ENCODE data around the gene RNF223.
"Not testable (repeated sequence)": the region's sequence is repeated elsewhere in the genome, so short reads cannot be mapped to it uniquely, and the experiment has no call there.

The RNF223 gene

GRCh38 chr1:1085171-1085841, 11.2 kb upstream of the RNF223 start:
- H3K4me1 Mint-ChIP-seq, result peaks cover 7% of the 10 kb centered on the region
- DNase-seq, result peak in 1 of 2 donors; percentile 11
- H3K27me3 Mint-ChIP-seq, result no peaks in the 10 kb centered on the region
- no peak for ATAC-seq
- H3K9me3 Mint-ChIP-seq, result no peaks in the 10 kb centered on the region
- peak overlapping the region in 1 of 2 donors; percentile 48 for H3K27ac Mint-ChIP-seq
- no peak overlapping the region for H3K4me3 Mint-ChIP-seq

GRCh38 chr1:1084372-1085170, 10.5 kb upstream of the RNF223 start:
- Mint-ChIP-seq H3K4me3 (no peak overlapping the region), H3K27ac (peak overlapping the region in 1 of 2 donors; percentile 59), H3K27me3 (no peaks in the 10 kb centered on the region), H3K4me1 (peaks cover 14% of the 10 kb centered on the region), H3K9me3 (no peaks in the 10 kb centered on the region)
- ATAC-seq (no peak), DNase-seq (peak in 1 of 2 donors; percentile 13)

GRCh38 chr1:1083416-1084371, 9.6 kb upstream of the RNF223 start:
- ATAC-seq (no peak), DNase-seq (peak in 1 of 2 donors; percentile 15)
- Mint-ChIP-seq H3K27ac (peak overlapping the region in 1 of 2 donors; percentile 98), H3K4me1 (peaks cover 18% of the 10 kb centered on the region), H3K27me3 (no peaks in the 10 kb centered on the region), H3K9me3 (no peaks in the 10 kb centered on the region), H3K4me3 (no peak overlapping the region)

- DNase-seq (peak in 1 of 2 donors; percentile 15), ATAC-seq (no peak)
- no peaks in the 10 kb centered on the region for H3K9me3 Mint-ChIP-seq
- H3K4me1 Mint-ChIP-seq, result peaks cover 13% of the 10 kb centered on the region
- H3K4me3 Mint-ChIP-seq, result no peak overlapping the region
- H3K27me3 Mint-ChIP-seq, result no peaks in the 10 kb centered on the region
- peak overlapping the region in 1 of 2 donors; percentile 16 for H3K27ac Mint-ChIP-seq
These were observed 8.8 kb upstream of the RNF223 start for GRCh38 chr1:1082776-1083415.

- Mint-ChIP-seq H3K4me3 (no peak overlapping the region), H3K9me3 (no peaks in the 10 kb centered on the region), H3K27ac (no peak overlapping the region), H3K27me3 (no peaks in the 10 kb centered on the region), H3K4me1 (peaks cover 13% of the 10 kb centered on the region)
- ATAC-seq (no peak), DNase-seq (peak in 1 of 2 donors; percentile 14)
These were observed 8.2 kb upstream of the RNF223 start for GRCh38 chr1:1082239-1082775.

- ATAC-seq (no peak), DNase-seq (peak in 1 of 2 donors; percentile 10)
- H3K27me3 Mint-ChIP-seq, result no peaks in the 10 kb centered on the region
- no peaks in the 10 kb centered on the region for H3K9me3 Mint-ChIP-seq
- peak overlapping the region in 1 of 2 donors; percentile 71 for H3K27ac Mint-ChIP-seq
- H3K4me1 Mint-ChIP-seq, result peaks cover 13% of the 10 kb centered on the region
- H3K4me3 Mint-ChIP-seq, result no peak overlapping the region
These were observed 7.5 kb upstream of the RNF223 start for GRCh38 chr1:1081311-1082238.

GRCh38 chr1:1080951-1081310, 6.8 kb upstream of the RNF223 start:
- H3K4me3 Mint-ChIP-seq, result no peak overlapping the region
- H3K9me3 Mint-ChIP-seq, result no peaks in the 10 kb centered on the region
- no peak for ATAC-seq
- peak overlapping the region in 1 of 2 donors; percentile 92 for H3K27ac Mint-ChIP-seq
- H3K4me1 Mint-ChIP-seq, result peaks cover 13% of the 10 kb centered on the region
- H3K27me3 Mint-ChIP-seq, result no peaks in the 10 kb centered on the region
- DNase-seq, result peak in 1 of 2 donors; percentile 14

GRCh38 chr1:1080122-1080757, 6.1 kb upstream of the RNF223 start:
- no peak overlapping the region for H3K4me3 Mint-ChIP-seq
- H3K27ac Mint-ChIP-seq, result peak overlapping the region in 1 of 2 donors; percentile 71
- DNase-seq (peak in 1 of 2 donors; percentile 26), ATAC-seq (peak; percentile 69)
- H3K4me1 Mint-ChIP-seq, result peaks cover 13% of the 10 kb centered on the region
- no peaks in the 10 kb centered on the region for H3K9me3 Mint-ChIP-seq
- H3K27me3 Mint-ChIP-seq, result peaks cover 4% of the 10 kb centered on the region

GRCh38 chr1:1079408-1080121, 5.5 kb upstream of the RNF223 start:
- Mint-ChIP-seq H3K9me3 (no peaks in the 10 kb centered on the region), H3K27me3 (peaks cover 11% of the 10 kb centered on the region), H3K4me1 (peaks cover 13% of the 10 kb centered on the region), H3K4me3 (peak overlapping the region; percentile 51 to 76), H3K27ac (peak overlapping the region in 1 of 2 donors; percentile 63)
- ATAC-seq (peak; percentile 70), DNase-seq (peak; percentile 57)

GRCh38 chr1:1077396-1077795, 3.3 kb upstream of the RNF223 start:
- Mint-ChIP-seq H3K4me1 (peaks cover 13% of the 10 kb centered on the region), H3K27me3 (peaks cover 24% of the 10 kb centered on the region)
- DNase-seq, H3K9me3 Mint-ChIP-seq, H3K27ac Mint-ChIP-seq, H3K4me3 Mint-ChIP-seq, ATAC-seq: not testable (repeated sequence)

GRCh38 chr1:1075148-1075935, 1.2 kb upstream of the RNF223 start:
- Mint-ChIP-seq H3K27ac (no peak overlapping the region), H3K4me1 (peaks cover 16% of the 10 kb centered on the region), H3K9me3 (no peaks in the 10 kb centered on the region), H3K27me3 (peaks cover 26% of the 10 kb centered on the region), H3K4me3 (no peak overlapping the region)
- ATAC-seq (no peak), DNase-seq (no peak)

- no peak for DNase-seq
These were observed 583 bp upstream of the RNF223 start for GRCh38 chr1:1074631-1075147.

More at GRCh38 chr1:1074631-1075147, 583 bp upstream of the RNF223 start:
- peak overlapping the region in 1 of 2 donors; percentile 7 for H3K4me3 Mint-ChIP-seq
- no peak for ATAC-seq
- H3K9me3 Mint-ChIP-seq, result no peaks in the 10 kb centered on the region
- peaks cover 32% of the 10 kb centered on the region for H3K27me3 Mint-ChIP-seq
- H3K4me1 Mint-ChIP-seq, result peaks cover 16% of the 10 kb centered on the region
- peak overlapping the region in 1 of 2 donors; percentile 64 for H3K27ac Mint-ChIP-seq
